GM06990 (cell line): Measurements from ENCODE around the gene SESN1.
"Not testable (repeated sequence)": the region's sequence is repeated elsewhere in the genome, so short reads cannot be mapped to it uniquely, and the experiment has no call there.

Source experiments
- DNase-seq: peaks from one replicate; pipeline ENCODE4 v3.0.0-alpha.2; 2011; ENCODE audit not compliant: insufficient read length; ENCODE audit errors: extremely low read depth
- H3K27me3 ChIP-seq: replicated peaks from 2 replicates; pipeline ENCODE4 v1.6.0; 2011; ENCODE audit warnings: low read length; ENCODE audit not compliant: control insufficient read depth, insufficient read depth
- H3K36me3 ChIP-seq: 2 replicates; pipeline ENCODE4 v1.5.1; 2011; ENCODE audit warnings: low read length; ENCODE audit not compliant: control insufficient read depth, insufficient read depth
- H3K4me3 ChIP-seq: replicated peaks from 2 replicates; pipeline ENCODE4 v1.5.1; 2011; ENCODE audit warnings: low read depth, mild to moderate bottlenecking, control low read depth, low read length
- CTCF ChIP-seq: IDR thresholded peaks from 2 replicates; pipeline ENCODE4 v1.5.1; 2011; ENCODE audit warnings: low read length, control low read depth, mild to moderate bottlenecking, inconsistent platforms; ENCODE audit not compliant: insufficient read depth, poor library complexity, severe bottlenecking

SESN1 gene

GRCh38 chr6:108982154-108983113, 112.2 kb downstream of the SESN1 start:
- H3K27me3 ChIP-seq = no peaks in the 10 kb centered on the region
- H3K4me3 ChIP-seq = no peak overlapping the region
- no peak for TF ChIP-seq CTCF
- no peaks in the 10 kb centered on the region for H3K36me3 ChIP-seq
- DNase-seq = no peak

- not testable (repeated sequence) for DNase-seq, H3K36me3 ChIP-seq, H3K4me3 ChIP-seq, H3K27me3 ChIP-seq
These were observed 116.0 kb downstream of the SESN1 start for GRCh38 chr6:108978638-108979037.

GRCh38 chr6:108974201-108974600, 120.4 kb downstream of the SESN1 start:
- no peak for TF ChIP-seq CTCF
- Histone ChIP-seq H3K27me3 (no peaks in the 10 kb centered on the region), H3K36me3 (no peaks in the 10 kb centered on the region), H3K4me3 (no peak overlapping the region)
- DNase-seq = no peak

- Histone ChIP-seq H3K36me3 (no peaks in the 10 kb centered on the region), H3K4me3 (no peak overlapping the region), H3K27me3 (no peaks in the 10 kb centered on the region; the same call in none of the 2 replicates)
- TF ChIP-seq CTCF = no peak
- DNase-seq = no peak
These were observed 124.9 kb downstream of the SESN1 start for GRCh38 chr6:108969776-108970175.

GRCh38 chr6:108968325-108969316, 126.0 kb downstream of the SESN1 start:
- Histone ChIP-seq H3K4me3 (no peak overlapping the region), H3K27me3 (no peaks in the 10 kb centered on the region; the same call in none of the 2 replicates), H3K36me3 (no peaks in the 10 kb centered on the region)
- no peak for DNase-seq
- TF ChIP-seq CTCF = no peak
